ENCODE results near the gene NRCAM.

GRCh38 chr7:108413337-108413736 lies 42.9 kb downstream of the NRCAM start:
- no peak for TF ChIP-seq ARNTL (CRISPR knock-in tag; IDR thresholded peaks at IDR 0.05; ENCODE audit: borderline replicate concordance, low read depth)
- no peak for TF ChIP-seq PATZ1 (CRISPR knock-in tag; IDR thresholded peaks at IDR 0.05; ENCODE audit: borderline replicate concordance)
- TF ChIP-seq CSDC2 (CRISPR knock-in tag; IDR thresholded peaks at IDR 0.05) = no peak
- no peak for TF ChIP-seq GLIS3 (CRISPR knock-in tag; IDR thresholded peaks at IDR 0.05)
- no peak for TF ChIP-seq ZFP30 (CRISPR knock-in tag; IDR thresholded peaks at IDR 0.05)
